ENCODE data around the gene STARD5. TPM values are rescaled to one million over a fixed set of nuclear protein-coding genes. Genes with fewer than 3 reads are reported as not detected.

STARD5 gene
- polyA plus RNA-seq, 3 donors: 4.0 to 4.9 (median 4.4) TPM

Other genes with a start within 250 kb of the STARD5 start
- under 1 TPM in 2 of 3 donors, not detected in 1; 0.43 to 0.56 TPM for gene CFAP161, start 189.9 kb downstream of the STARD5 start, polyA plus RNA-seq (ENCODE audit: insufficient read length in 3 of 3)
- 1 to 10 TPM; 4.1 to 5.2 (median 4.8) TPM for gene IL16, start 127.3 kb downstream of the STARD5 start, polyA plus RNA-seq (ENCODE audit: insufficient read length in 3 of 3)
- gene TMC3, start 50.1 kb upstream of the STARD5 start, polyA plus RNA-seq (ENCODE audit: insufficient read length in 3 of 3): under 1 TPM; 0.11 to 0.24 (median 0.16) TPM

All from renal pelvis (tissue), 3 donors.